ENCODE data around the gene ZDHHC4. TPM values are rescaled to one million over a fixed set of nuclear protein-coding genes. Genes with fewer than 3 reads are reported as not detected.

The ZDHHC4 gene
- polyA plus RNA-seq, 1 donor: 65.4 TPM

GRCh38 chr7:6536262-6537260, 40.7 kb upstream of the ZDHHC4 start:
- 0% methylated on average over 3 of the region's 56 CpGs for WGBS (ENCODE audit: insufficient coverage, low lambda C conversion rate)
- H3K36me3 ChIP-seq (ENCODE audit: control insufficient read depth, insufficient read depth, low read length): no peaks in the 10 kb centered on the region
- H3K27me3 ChIP-seq (ENCODE audit: control insufficient read depth, insufficient read depth, low read length): peaks cover 50% of the 10 kb centered on the region
- no peak overlapping the region for H3K27ac ChIP-seq (ENCODE audit: low read length)
- no peaks in the 10 kb centered on the region for H3K4me1 ChIP-seq (ENCODE audit: control insufficient read depth, insufficient read depth, low read length)
- H3K9me3 ChIP-seq (ENCODE audit: control insufficient read depth, low read depth, low read length): no peaks in the 10 kb centered on the region
- no peak for DNase-seq
- H3K4me3 ChIP-seq (ENCODE audit: low read length): no peak overlapping the region

DNA sequence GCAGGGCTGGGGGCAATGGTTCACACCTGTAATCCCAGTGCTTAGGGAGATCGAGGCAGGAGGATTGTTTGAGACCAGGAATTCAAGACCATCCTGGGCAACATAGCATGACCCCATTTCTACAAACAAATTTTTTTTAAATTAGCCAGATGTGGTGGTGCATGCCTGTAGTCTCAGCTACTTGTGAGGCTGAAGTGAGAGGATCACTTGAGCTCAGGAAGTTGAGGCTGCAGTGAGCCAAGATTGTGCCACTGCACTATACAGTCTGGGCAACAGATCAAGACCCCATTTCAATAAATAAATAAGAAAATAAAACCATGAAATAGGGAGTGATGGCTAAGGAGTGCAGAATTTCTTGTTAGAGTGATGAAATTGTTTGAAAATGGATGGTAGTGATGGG, 34.9 kb upstream of the ZDHHC4 start:
- no peaks in the 10 kb centered on the region for H3K9me3 ChIP-seq (ENCODE audit: control insufficient read depth, low read depth, low read length)
- no peaks in the 10 kb centered on the region for H3K4me1 ChIP-seq (ENCODE audit: control insufficient read depth, insufficient read depth, low read length)
- H3K27ac ChIP-seq (ENCODE audit: low read length): no peak overlapping the region
- peaks cover 3% of the 10 kb centered on the region for H3K27me3 ChIP-seq (ENCODE audit: control insufficient read depth, insufficient read depth, low read length)
- no peak for DNase-seq
- no CpG with 5 or more reads among the region's 1 CpG for WGBS (ENCODE audit: insufficient coverage, low lambda C conversion rate)
- H3K36me3 ChIP-seq (ENCODE audit: control insufficient read depth, insufficient read depth, low read length): no peaks in the 10 kb centered on the region
- H3K4me3 ChIP-seq (ENCODE audit: low read length): no peak overlapping the region

- Histone ChIP-seq H3K9me3 (ENCODE audit: control insufficient read depth, low read depth, low read length) (no peaks in the 10 kb centered on the region), H3K4me3 (ENCODE audit: low read length) (no peak overlapping the region), H3K4me1 (ENCODE audit: control insufficient read depth, insufficient read depth, low read length) (no peaks in the 10 kb centered on the region), H3K27ac (ENCODE audit: low read length) (no peak overlapping the region), H3K36me3 (ENCODE audit: control insufficient read depth, insufficient read depth, low read length) (no peaks in the 10 kb centered on the region), H3K27me3 (ENCODE audit: control insufficient read depth, insufficient read depth, low read length) (peaks cover 3% of the 10 kb centered on the region)
- WGBS (ENCODE audit: insufficient coverage, low lambda C conversion rate): 60% methylated on average over 1 of the region's 22 CpGs
- DNase-seq: no peak
These were observed 31.7 kb upstream of the ZDHHC4 start for GRCh38 chr7:6545398-6546126.

GRCh38 chr7:6546498-6547251, 30.6 kb upstream of the ZDHHC4 start:
- DNase-seq: no peak
- no CpG with 5 or more reads among the region's 12 CpGs for WGBS (ENCODE audit: insufficient coverage, low lambda C conversion rate)
- H3K27me3 ChIP-seq (ENCODE audit: control insufficient read depth, insufficient read depth, low read length): peaks cover 3% of the 10 kb centered on the region
- H3K4me3 ChIP-seq (ENCODE audit: low read length): no peak overlapping the region
- H3K9me3 ChIP-seq (ENCODE audit: control insufficient read depth, low read depth, low read length): no peaks in the 10 kb centered on the region
- no peak overlapping the region for H3K27ac ChIP-seq (ENCODE audit: low read length)
- no peaks in the 10 kb centered on the region for H3K36me3 ChIP-seq (ENCODE audit: control insufficient read depth, insufficient read depth, low read length)
- no peaks in the 10 kb centered on the region for H3K4me1 ChIP-seq (ENCODE audit: control insufficient read depth, insufficient read depth, low read length)

- H3K4me3 ChIP-seq (ENCODE audit: low read length): no peak overlapping the region
- H3K4me1 ChIP-seq (ENCODE audit: control insufficient read depth, insufficient read depth, low read length): no peaks in the 10 kb centered on the region
- peaks cover 3% of the 10 kb centered on the region for H3K27me3 ChIP-seq (ENCODE audit: control insufficient read depth, insufficient read depth, low read length)
- H3K9me3 ChIP-seq (ENCODE audit: control insufficient read depth, low read depth, low read length): no peaks in the 10 kb centered on the region
- H3K36me3 ChIP-seq (ENCODE audit: control insufficient read depth, insufficient read depth, low read length): no peaks in the 10 kb centered on the region
- no peak overlapping the region for H3K27ac ChIP-seq (ENCODE audit: low read length)
- no peak for DNase-seq
- no CpG with 5 or more reads among the region's 1 CpG for WGBS (ENCODE audit: insufficient coverage, low lambda C conversion rate)
These were observed 29.9 kb upstream of the ZDHHC4 start for GRCh38 chr7:6547400-6547799.

- Histone ChIP-seq H3K9me3 (ENCODE audit: control insufficient read depth, low read depth, low read length) (no peaks in the 10 kb centered on the region), H3K27ac (ENCODE audit: low read length) (no peak within 1 kb of the TSS), H3K4me3 (ENCODE audit: low read length) (no peak within 1 kb of the TSS), H3K27me3 (ENCODE audit: control insufficient read depth, insufficient read depth, low read length) (peaks cover 3% of the 10 kb centered on the region), H3K36me3 (ENCODE audit: control insufficient read depth, insufficient read depth, low read length) (no peaks in the 10 kb centered on the region), H3K4me1 (ENCODE audit: control insufficient read depth, insufficient read depth, low read length) (no peaks in the 10 kb centered on the region)
- no peak for DNase-seq
- WGBS (ENCODE audit: insufficient coverage, low lambda C conversion rate): no CpG with 5 or more reads among the region's 46 CpGs
These were observed 26.2 kb upstream of the ZDHHC4 start, which contains the start of gene GRID2IP for GRCh38 chr7:6551016-6551511. TSS of gene GRID2IP (minus strand) at chr7:6551461. CDS start at chr7:6551436, 25 bp downstream.

DNA sequence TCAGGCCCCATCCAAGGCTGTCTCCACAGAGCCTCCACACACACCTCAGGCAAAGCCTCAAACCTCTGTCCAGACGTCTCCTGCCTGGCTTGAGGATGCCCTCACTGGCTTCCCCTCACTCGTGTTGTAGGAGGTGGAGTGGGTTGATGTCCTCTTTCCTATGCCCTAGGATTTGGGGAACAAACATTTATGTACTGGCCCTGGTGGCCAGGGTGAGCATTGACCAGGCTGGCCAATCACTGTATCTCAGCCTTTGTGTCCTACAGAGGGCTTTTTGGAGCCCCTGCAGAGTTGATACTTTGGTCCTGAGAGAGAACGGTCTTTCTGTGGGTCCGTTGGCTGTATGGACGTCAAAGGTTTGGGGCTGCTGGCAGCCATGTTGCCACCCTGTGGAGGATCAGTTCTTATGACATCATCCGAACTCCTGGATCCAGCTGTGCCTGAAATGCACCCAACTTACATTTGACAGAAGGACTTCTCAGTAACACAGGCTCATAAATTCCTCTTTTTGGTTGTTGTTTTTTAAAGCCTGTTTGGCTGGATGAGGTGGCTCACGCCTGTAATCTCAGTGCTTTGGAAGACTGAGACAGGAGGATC, 23.7 kb upstream of the ZDHHC4 start:
- Histone ChIP-seq H3K36me3 (ENCODE audit: control insufficient read depth, insufficient read depth, low read length) (no peaks in the 10 kb centered on the region), H3K27ac (ENCODE audit: low read length) (no peak overlapping the region), H3K27me3 (ENCODE audit: control insufficient read depth, insufficient read depth, low read length) (peaks cover 3% of the 10 kb centered on the region), H3K9me3 (ENCODE audit: control insufficient read depth, low read depth, low read length) (no peaks in the 10 kb centered on the region), H3K4me1 (ENCODE audit: control insufficient read depth, insufficient read depth, low read length) (no peaks in the 10 kb centered on the region), H3K4me3 (ENCODE audit: low read length) (no peak overlapping the region)
- 40% methylated on average over 3 of the region's 7 CpGs for WGBS (ENCODE audit: insufficient coverage, low lambda C conversion rate)
- no peak for DNase-seq

DNA sequence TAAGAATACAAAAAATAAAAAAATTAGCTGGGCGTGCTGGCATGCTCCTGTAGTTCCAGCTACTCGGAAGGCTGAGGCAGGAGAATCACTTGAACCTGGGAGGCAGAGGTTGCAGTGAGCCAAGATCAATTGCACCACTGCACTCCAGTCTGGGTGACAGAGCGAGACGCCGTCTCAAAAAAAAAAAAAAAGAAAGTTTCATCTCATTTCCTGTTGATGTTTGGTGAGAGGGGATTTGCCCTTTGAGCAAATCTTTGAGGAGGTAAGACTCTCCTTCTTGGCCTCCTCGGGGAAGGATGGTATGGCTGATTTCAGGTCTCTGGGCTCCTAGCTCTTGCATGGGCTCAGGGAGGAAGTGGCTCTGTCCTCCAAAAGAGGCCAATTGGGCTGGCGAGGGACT, 22.4 kb upstream of the ZDHHC4 start:
- Histone ChIP-seq H3K4me1 (ENCODE audit: control insufficient read depth, insufficient read depth, low read length) (no peaks in the 10 kb centered on the region), H3K9me3 (ENCODE audit: control insufficient read depth, low read depth, low read length) (no peaks in the 10 kb centered on the region), H3K27me3 (ENCODE audit: control insufficient read depth, insufficient read depth, low read length) (peaks cover 4% of the 10 kb centered on the region), H3K4me3 (ENCODE audit: low read length) (no peak overlapping the region), H3K36me3 (ENCODE audit: control insufficient read depth, insufficient read depth, low read length) (no peaks in the 10 kb centered on the region), H3K27ac (ENCODE audit: low read length) (no peak overlapping the region)
- WGBS (ENCODE audit: insufficient coverage, low lambda C conversion rate): no CpG with 5 or more reads among the region's 7 CpGs
- DNase-seq: no peak

- no CpG with 5 or more reads among the region's 6 CpGs for WGBS (ENCODE audit: insufficient coverage, low lambda C conversion rate)
- H3K4me3 ChIP-seq (ENCODE audit: low read length): no peak overlapping the region
- no peak overlapping the region for H3K27ac ChIP-seq (ENCODE audit: low read length)
- no peaks in the 10 kb centered on the region for H3K36me3 ChIP-seq (ENCODE audit: control insufficient read depth, insufficient read depth, low read length)
- DNase-seq: no peak
- no peaks in the 10 kb centered on the region for H3K4me1 ChIP-seq (ENCODE audit: control insufficient read depth, insufficient read depth, low read length)
- H3K27me3 ChIP-seq (ENCODE audit: control insufficient read depth, insufficient read depth, low read length): peaks cover 3% of the 10 kb centered on the region
- H3K9me3 ChIP-seq (ENCODE audit: control insufficient read depth, low read depth, low read length): no peaks in the 10 kb centered on the region
These were observed 21.1 kb upstream of the ZDHHC4 start for GRCh38 chr7:6556196-6556595.

Measured in large intestine (tissue), 3 donors.